Calu3 (cell line): ENCODE measurements around the gene HDGFL2. TPM values are rescaled to one million over a fixed set of nuclear protein-coding genes. Genes with fewer than 3 reads are reported as not detected.

Experiments used
- BruUV-seq: library from RNA; stranded (reverse); fragments of 400-500 nt; replicated peaks from 2 replicates; lab custom pipeline; 2021; lab: Mats Ljungman, UMichigan
- CTCF ChIA-PET: fragments of 300-600 bp; sonication (Branson Sonifier 250); formaldehyde crosslinking; loops from one replicate; lab custom pipeline; 2022; ENCODE audit warnings: antibody characterized with exemption; lab: Charles Lee
- DNase-seq: peaks from one replicate; pipeline ENCODE4 v3.0.0; 2022
- H3K27ac Mint-ChIP-seq: one replicate; pipeline ENCODE4 v1.8.0; 2022; ENCODE audit warnings: mixed read lengths; ENCODE audit not compliant: unreplicated experiment
- H3K27me3 Mint-ChIP-seq: one replicate; pipeline ENCODE4 v1.8.0; 2022; ENCODE audit warnings: mixed read lengths; ENCODE audit not compliant: unreplicated experiment
- H3K36me3 Mint-ChIP-seq: one replicate; pipeline ENCODE4 v1.8.0; 2022; ENCODE audit warnings: mild to moderate bottlenecking, moderate library complexity, mixed read lengths; ENCODE audit not compliant: insufficient read depth, unreplicated experiment
- H3K4me1 Mint-ChIP-seq: one replicate; pipeline ENCODE4 v1.8.0; 2022; ENCODE audit warnings: mild to moderate bottlenecking, low read depth, mixed read lengths; ENCODE audit not compliant: unreplicated experiment
- H3K4me3 Mint-ChIP-seq: one replicate; pipeline ENCODE4 v1.8.0; 2022; ENCODE audit warnings: mild to moderate bottlenecking, low read depth, moderate library complexity, mixed read lengths; ENCODE audit not compliant: unreplicated experiment
- H3K9me3 Mint-ChIP-seq: one replicate; pipeline ENCODE4 v1.8.0; 2022; ENCODE audit warnings: low read depth, mixed read lengths; ENCODE audit not compliant: unreplicated experiment
- intact Hi-C: fragments of 100-400 bp; cut with micrococcal nuclease; formaldehyde crosslinking; loops from one replicate; pipeline ENCODE4 v1.10.0; 2022; ENCODE audit not compliant: unreplicated experiment
- total RNA-seq: library from RNA; stranded (reverse); gene quantifications from 2 replicates; pipeline ENCODE4 v1.2.3, GENCODE V29; 2022
- TF ChIP-seq, protein P1 (sequence below): fragments of 200-600 bp; IDR thresholded peaks from one replicate; pipeline ENCODE4 v1.8.0; 2022; ENCODE audit warnings: antibody characterized with exemption; ENCODE audit not compliant: unreplicated experiment

Gene HDGFL2
- total RNA-seq, 1 experiment from 2014 or later, result 40.6 TPM

DNA sequence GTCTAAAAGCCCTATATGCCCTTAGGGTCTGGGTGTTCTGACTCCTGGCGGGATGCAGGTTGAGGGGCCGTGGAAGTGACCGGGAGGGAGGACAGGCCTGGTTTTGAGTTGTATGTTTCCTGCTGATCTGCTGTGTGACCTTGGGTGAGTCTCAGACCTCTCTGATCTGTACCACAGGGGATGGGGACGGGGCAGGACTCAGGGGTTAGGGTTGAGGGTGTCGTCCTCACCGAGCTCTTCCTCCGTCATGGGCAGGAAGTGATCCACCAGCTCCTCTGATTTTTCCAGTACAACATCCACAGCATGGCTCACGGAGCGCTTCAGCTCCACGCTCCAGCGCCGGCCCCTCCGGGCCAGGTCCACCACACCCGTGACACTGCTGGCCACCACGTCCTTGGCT lies 56.7 kb downstream of the HDGFL2 start:
- intact Hi-C loops, result no loop called here
- BruUV-seq, result no TSS peak
- TF ChIP-seq, protein P1, sequence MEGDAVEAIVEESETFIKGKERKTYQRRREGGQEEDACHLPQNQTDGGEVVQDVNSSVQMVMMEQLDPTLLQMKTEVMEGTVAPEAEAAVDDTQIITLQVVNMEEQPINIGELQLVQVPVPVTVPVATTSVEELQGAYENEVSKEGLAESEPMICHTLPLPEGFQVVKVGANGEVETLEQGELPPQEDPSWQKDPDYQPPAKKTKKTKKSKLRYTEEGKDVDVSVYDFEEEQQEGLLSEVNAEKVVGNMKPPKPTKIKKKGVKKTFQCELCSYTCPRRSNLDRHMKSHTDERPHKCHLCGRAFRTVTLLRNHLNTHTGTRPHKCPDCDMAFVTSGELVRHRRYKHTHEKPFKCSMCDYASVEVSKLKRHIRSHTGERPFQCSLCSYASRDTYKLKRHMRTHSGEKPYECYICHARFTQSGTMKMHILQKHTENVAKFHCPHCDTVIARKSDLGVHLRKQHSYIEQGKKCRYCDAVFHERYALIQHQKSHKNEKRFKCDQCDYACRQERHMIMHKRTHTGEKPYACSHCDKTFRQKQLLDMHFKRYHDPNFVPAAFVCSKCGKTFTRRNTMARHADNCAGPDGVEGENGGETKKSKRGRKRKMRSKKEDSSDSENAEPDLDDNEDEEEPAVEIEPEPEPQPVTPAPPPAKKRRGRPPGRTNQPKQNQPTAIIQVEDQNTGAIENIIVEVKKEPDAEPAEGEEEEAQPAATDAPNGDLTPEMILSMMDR, result no peak
- Mint-ChIP-seq H3K4me1 (no peaks in the 10 kb centered on the region), H3K27me3 (peaks cover 14% of the 10 kb centered on the region), H3K9me3 (no peaks in the 10 kb centered on the region), H3K27ac (no peak overlapping the region), H3K4me3 (no peak overlapping the region), H3K36me3 (no peaks in the 10 kb centered on the region)
- CTCF ChIA-PET, result no interaction called here
- DNase-seq, result no peak

- no peaks in the 10 kb centered on the region for H3K4me1 Mint-ChIP-seq
Observed at GRCh38 chr19:4529924-4530522, 57.9 kb downstream of the HDGFL2 start.

DNA sequence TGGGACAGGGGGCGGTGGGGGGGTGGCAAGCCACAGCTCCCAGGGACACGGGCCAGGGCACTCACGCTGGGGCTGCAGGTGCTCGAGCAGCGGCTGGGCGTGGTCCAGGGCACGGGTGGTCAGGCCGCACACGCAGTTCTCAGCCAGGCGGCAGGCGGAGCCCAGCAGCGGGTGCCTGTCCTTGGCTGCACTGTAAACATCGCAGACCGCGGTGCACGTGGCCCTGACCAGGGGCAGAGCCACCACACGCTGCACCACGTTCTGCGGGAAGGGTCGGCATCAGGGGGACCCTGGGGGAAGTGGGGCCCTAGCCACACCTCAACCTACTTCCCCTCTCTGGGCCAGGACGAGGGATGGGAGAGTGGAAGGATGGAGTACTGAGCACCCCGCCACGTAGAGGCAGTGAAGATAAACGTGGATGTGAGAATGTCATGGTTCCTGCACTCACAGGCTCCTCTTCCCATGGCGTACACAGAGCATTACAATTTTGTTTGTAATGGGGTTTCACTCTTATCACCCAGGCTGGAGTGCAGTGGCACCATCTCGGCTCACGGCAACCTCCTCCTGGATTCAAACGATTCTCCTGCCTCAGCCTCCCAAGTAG lies 59.6 kb downstream of the HDGFL2 start:
- peaks cover 14% of the 10 kb centered on the region for H3K27me3 Mint-ChIP-seq
- H3K4me3 Mint-ChIP-seq, result no peak overlapping the region
- no peak overlapping the region for H3K27ac Mint-ChIP-seq
- no peak for DNase-seq
- TF ChIP-seq, protein P1, result no peak
- H3K4me1 Mint-ChIP-seq, result peaks cover 8% of the 10 kb centered on the region
- CTCF ChIA-PET, result no interaction called here
- no peaks in the 10 kb centered on the region for H3K9me3 Mint-ChIP-seq
- H3K36me3 Mint-ChIP-seq, result peaks cover 6% of the 10 kb centered on the region
- no TSS peak for BruUV-seq
- intact Hi-C loops, result no loop called here

More at GRCh38 chr19:4529924-4530522, 57.9 kb downstream of the HDGFL2 start:
- H3K9me3 Mint-ChIP-seq, result no peaks in the 10 kb centered on the region
- no peak for DNase-seq
- TF ChIP-seq, protein P1, result no peak
- CTCF ChIA-PET, result no interaction called here
- BruUV-seq, result no TSS peak
- intact Hi-C loops, result no loop called here
- no peaks in the 10 kb centered on the region for H3K36me3 Mint-ChIP-seq
- H3K27me3 Mint-ChIP-seq, result peaks cover 14% of the 10 kb centered on the region
- no peak overlapping the region for H3K4me3 Mint-ChIP-seq
- no peak overlapping the region for H3K27ac Mint-ChIP-seq

DNA sequence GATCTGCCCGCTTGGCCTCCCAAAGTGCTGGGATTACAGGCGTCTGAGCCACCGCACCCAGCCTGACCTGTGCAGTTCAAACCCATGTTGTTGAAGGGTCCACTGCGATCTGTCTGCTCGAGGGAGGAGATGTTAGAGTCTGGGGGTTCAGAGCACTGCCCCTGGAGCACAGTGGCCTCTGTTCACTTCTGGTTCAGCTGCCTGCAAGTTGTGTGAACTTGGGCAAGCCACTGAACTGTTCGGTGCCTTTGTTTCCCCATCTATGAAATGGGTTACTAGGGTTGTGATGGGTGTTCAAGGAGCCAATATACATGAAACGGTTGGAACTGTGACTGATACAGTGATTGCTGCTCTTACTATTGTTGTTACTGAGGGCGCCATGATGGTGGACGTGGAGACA lies 61.2 kb downstream of the HDGFL2 start:
- peaks cover 6% of the 10 kb centered on the region for H3K36me3 Mint-ChIP-seq
- H3K27me3 Mint-ChIP-seq, result peaks cover 14% of the 10 kb centered on the region
- no TSS peak for BruUV-seq
- TF ChIP-seq, protein P1, result no peak
- DNase-seq, result no peak
- CTCF ChIA-PET, result no interaction called here
- peaks cover 8% of the 10 kb centered on the region for H3K4me1 Mint-ChIP-seq
- no peaks in the 10 kb centered on the region for H3K9me3 Mint-ChIP-seq
- H3K4me3 Mint-ChIP-seq, result no peak overlapping the region
- intact Hi-C loops, result no loop called here
- no peak overlapping the region for H3K27ac Mint-ChIP-seq
